ENCODE data around the gene ULK1. TPM values are rescaled to one million over a fixed set of nuclear protein-coding genes. Genes with fewer than 3 reads are reported as not detected.

The ULK1 gene
- total RNA-seq, 1 donor from 2014 or later = 5.7 TPM

DNA sequence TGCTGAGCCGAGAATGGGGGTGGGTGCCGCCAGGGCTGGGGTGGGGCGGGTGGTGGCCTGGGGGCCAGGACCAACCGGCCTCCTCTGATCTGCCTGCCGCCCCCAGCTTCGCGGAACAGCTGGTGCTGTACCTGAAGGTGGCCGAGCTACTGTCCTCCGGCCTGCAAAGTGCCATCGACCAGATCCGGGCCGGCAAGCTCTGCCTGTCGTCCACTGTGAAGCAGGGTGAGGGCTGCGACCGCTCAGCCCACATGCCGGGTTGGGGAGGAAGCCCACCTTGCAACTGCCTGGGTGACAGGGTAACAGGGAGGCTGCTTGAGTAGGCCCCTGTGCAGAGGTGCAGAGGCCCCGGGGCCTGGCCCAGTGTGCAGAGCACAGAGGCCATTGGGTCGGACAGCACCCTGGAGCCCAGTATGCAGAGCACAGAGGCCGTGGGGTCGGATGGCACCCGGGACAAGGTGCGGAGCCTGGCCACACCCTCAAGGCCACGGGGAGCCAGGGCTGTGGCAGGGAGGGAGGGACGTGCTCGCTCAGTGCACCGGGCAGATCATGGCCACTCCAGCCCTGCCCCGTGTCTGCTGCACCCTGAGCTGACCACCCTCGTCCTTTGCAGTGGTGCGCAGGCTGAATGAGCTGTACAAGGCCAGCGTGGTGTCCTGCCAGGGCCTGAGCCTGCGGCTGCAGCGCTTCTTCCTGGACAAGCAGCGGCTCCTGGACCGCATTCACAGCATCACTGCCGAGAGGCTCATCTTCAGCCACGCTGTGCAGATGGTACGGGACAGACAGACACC, 25.1 kb downstream of the ULK1 start:
- Histone ChIP-seq H3K36me3 (ENCODE audit: control insufficient read depth in 3 of 3, insufficient read depth in 3 of 3, low read length in 3 of 3) (peaks cover 45 to 57% (median 51%) of the 10 kb centered on the region in 3 donors), H3K4me1 (ENCODE audit: control insufficient read depth in 3 of 3, insufficient read depth in 3 of 3, low read length in 3 of 3) (peaks cover 0 to 4% (median under 1%) of the 10 kb centered on the region in 3 donors), H3K9me3 (ENCODE audit: control insufficient read depth in 3 of 3, low read length in 3 of 3) (no peaks in the 10 kb centered on the region), H3K9ac (ENCODE audit: low read depth in 1 of 3, low read length in 3 of 3) (no peak overlapping the region), H3K27ac (ENCODE audit: low read depth, low read length) (no peak overlapping the region), H3K27me3 (ENCODE audit: control insufficient read depth in 3 of 3, insufficient read depth in 3 of 3, low read length in 3 of 3) (no peaks in the 10 kb centered on the region), H3K4me3 (ENCODE audit: low read length in 3 of 3) (no peak overlapping the region)

DNA sequence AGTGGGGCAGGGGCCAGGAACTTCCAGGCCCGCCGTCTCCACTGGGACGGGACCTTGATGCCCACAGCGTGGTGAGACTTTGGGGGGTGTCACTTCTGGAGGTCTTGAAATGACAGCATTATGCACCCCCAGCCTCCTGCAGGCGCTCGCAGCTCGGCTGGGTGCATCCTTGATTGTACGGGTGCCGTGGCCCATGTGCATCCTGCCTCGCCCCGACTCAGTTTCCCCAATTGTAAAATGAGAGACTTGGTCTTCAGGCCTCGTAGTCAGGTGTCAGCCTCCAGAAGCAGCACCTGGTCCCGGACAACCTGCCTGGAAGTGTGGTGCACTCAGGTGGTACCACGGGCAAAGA, 25.7 kb downstream of the ULK1 start:
- Histone ChIP-seq H3K36me3 (ENCODE audit: control insufficient read depth in 3 of 3, insufficient read depth in 3 of 3, low read length in 3 of 3) (peaks cover 40 to 51% (median 47%) of the 10 kb centered on the region in 3 donors), H3K9ac (ENCODE audit: low read depth in 1 of 3, low read length in 3 of 3) (no peak overlapping the region), H3K9me3 (ENCODE audit: control insufficient read depth in 3 of 3, low read length in 3 of 3) (no peaks in the 10 kb centered on the region), H3K27ac (ENCODE audit: low read depth, low read length) (no peak overlapping the region), H3K4me3 (ENCODE audit: low read length in 3 of 3) (no peak overlapping the region), H3K4me1 (ENCODE audit: control insufficient read depth in 3 of 3, insufficient read depth in 3 of 3, low read length in 3 of 3) (peaks cover 0 to 7% (median 4%) of the 10 kb centered on the region in 3 donors), H3K27me3 (ENCODE audit: control insufficient read depth in 3 of 3, insufficient read depth in 3 of 3, low read length in 3 of 3) (no peaks in the 10 kb centered on the region)

DNA sequence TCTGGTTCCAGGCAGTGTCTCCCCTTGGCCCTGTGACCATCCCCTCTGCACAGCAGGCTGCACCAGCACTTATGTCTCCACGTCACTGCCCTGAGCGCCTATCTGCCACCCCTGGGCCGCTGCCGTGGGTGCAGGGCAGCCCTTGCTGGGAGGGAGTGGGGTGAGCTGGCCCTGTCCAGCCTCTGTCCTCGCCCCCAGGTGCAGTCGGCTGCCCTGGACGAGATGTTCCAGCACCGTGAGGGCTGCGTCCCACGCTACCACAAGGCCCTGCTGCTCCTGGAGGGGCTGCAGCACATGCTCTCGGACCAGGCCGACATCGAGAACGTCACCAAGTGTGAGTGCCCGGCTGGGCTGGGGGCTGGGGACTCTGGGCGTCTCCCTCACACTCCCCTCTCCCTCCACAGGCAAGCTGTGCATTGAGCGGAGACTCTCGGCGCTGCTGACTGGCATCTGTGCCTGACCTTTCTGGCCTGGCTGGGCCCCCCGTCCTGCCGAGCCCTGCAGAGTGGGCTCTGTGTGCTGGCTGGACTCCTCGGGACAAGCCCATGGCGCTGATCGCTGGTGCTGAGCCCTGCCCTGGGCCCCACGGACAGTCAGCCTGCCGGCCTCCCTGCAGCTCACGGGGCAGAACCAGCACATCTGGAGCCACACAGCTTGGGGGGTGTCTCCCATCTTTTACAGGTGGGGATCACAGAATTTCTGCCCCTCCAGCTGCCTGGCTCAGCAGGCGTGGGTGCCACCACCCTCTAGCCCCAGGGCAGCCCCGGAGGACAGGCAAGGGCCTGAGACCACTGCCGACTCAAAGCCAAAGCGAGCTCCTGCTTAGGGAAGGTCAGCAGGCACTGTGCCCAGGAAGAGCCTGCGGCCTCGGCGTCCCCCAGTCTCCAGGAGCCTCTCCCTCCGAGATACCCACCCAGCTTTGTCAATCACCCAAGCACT, 26.7 kb downstream of the ULK1 start:
- Histone ChIP-seq H3K9ac (ENCODE audit: low read depth in 1 of 3, low read length in 3 of 3) (no peak overlapping the region), H3K4me3 (ENCODE audit: low read length in 3 of 3) (no peak overlapping the region), H3K9me3 (ENCODE audit: control insufficient read depth in 3 of 3, low read length in 3 of 3) (no peaks in the 10 kb centered on the region), H3K27me3 (ENCODE audit: control insufficient read depth in 3 of 3, insufficient read depth in 3 of 3, low read length in 3 of 3) (no peaks in the 10 kb centered on the region), H3K27ac (ENCODE audit: low read depth, low read length) (no peak overlapping the region), H3K4me1 (ENCODE audit: control insufficient read depth in 3 of 3, insufficient read depth in 3 of 3, low read length in 3 of 3) (peaks cover 0 to 7% (median 4%) of the 10 kb centered on the region in 3 donors), H3K36me3 (ENCODE audit: control insufficient read depth in 3 of 3, insufficient read depth in 3 of 3, low read length in 3 of 3) (peaks cover 29 to 41% (median 38%) of the 10 kb centered on the region in 3 donors)

DNA sequence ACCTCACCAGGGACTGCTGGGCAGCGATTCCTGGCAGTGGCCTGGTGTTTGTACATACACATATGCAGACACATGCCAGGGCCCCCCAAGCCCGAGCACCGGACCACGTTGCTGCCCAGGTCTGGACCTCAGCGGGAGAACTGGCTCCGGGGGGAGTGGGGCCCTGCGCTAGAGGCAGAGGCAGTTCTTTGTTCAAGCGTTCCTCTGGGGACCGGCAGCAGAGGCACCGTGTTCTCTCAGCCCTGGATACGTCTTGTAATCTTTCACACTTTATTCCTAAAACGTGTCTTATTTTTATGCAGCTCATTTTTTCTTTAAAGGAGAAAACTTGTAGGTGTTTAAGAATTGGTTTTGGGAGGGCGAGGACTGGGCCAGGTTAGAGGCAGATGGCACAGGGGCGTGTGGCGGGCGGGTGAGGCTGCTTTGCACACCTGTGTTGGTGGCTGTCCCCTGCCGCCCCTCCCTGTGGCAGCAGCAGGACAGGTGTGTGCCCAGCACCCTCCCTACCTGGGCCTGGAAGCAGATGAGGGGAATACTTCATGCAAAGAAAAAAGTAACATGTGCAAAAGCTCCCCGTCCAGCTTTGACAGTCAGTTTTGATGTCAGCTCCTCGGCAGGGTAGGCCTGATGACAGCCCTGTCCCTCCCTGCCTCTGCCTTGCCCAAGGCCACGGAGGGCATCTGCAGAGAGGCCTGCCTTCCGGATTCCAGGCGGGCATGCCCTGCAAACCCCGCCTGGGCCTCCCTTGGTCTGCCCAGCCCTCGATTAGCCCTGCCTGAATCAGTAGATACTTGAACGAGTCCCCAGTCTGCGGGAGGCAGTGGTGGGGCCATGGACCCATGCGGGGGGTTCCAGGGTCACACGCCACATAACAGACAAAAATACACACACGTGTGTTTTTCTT, 27.7 kb downstream of the ULK1 start:
- peaks cover 25 to 34% (median 33%) of the 10 kb centered on the region in 3 donors for H3K36me3 ChIP-seq (ENCODE audit: control insufficient read depth in 3 of 3, insufficient read depth in 3 of 3, low read length in 3 of 3)
- no peak overlapping the region for H3K27ac ChIP-seq (ENCODE audit: low read depth, low read length)
- H3K4me3 ChIP-seq (ENCODE audit: low read length in 3 of 3) = no peak overlapping the region
- no peak overlapping the region for H3K9ac ChIP-seq (ENCODE audit: low read depth in 1 of 3, low read length in 3 of 3)
- H3K4me1 ChIP-seq (ENCODE audit: control insufficient read depth in 3 of 3, insufficient read depth in 3 of 3, low read length in 3 of 3) = peaks cover 0 to 7% (median 4%) of the 10 kb centered on the region in 3 donors
- no peaks in the 10 kb centered on the region for H3K27me3 ChIP-seq (ENCODE audit: control insufficient read depth in 3 of 3, insufficient read depth in 3 of 3, low read length in 3 of 3)
- H3K9me3 ChIP-seq (ENCODE audit: control insufficient read depth in 3 of 3, low read length in 3 of 3) = no peaks in the 10 kb centered on the region

DNA sequence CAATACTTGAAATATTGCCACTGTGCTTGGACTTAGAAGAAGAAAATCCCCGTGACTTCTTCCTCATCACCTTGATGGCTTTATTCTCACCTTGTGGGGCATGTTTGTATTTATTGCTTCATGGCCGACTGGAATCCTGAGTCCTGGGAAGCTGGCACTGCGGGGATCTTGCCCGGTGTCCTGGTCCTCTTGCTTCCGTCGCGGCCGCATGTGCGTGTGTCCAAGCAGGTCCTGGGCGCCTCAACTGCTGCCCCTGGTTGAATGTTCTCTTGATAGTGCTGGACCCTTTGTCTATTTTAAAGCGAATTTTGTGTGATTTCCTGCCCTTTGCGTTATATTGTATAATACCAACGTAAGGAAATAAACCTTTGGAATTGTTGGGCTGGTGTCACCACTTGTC, 28.4 kb downstream of the ULK1 start:
- Histone ChIP-seq H3K27ac (ENCODE audit: low read depth, low read length) (no peak overlapping the region), H3K27me3 (ENCODE audit: control insufficient read depth in 3 of 3, insufficient read depth in 3 of 3, low read length in 3 of 3) (no peaks in the 10 kb centered on the region), H3K4me3 (ENCODE audit: low read length in 3 of 3) (no peak overlapping the region), H3K36me3 (ENCODE audit: control insufficient read depth in 3 of 3, insufficient read depth in 3 of 3, low read length in 3 of 3) (peaks cover 25 to 31% (median 30%) of the 10 kb centered on the region in 3 donors), H3K9ac (ENCODE audit: low read depth in 1 of 3, low read length in 3 of 3) (no peak overlapping the region), H3K4me1 (ENCODE audit: control insufficient read depth in 3 of 3, insufficient read depth in 3 of 3, low read length in 3 of 3) (peaks cover 0 to 7% (median 4%) of the 10 kb centered on the region in 3 donors), H3K9me3 (ENCODE audit: control insufficient read depth in 3 of 3, low read length in 3 of 3) (no peaks in the 10 kb centered on the region)

DNA sequence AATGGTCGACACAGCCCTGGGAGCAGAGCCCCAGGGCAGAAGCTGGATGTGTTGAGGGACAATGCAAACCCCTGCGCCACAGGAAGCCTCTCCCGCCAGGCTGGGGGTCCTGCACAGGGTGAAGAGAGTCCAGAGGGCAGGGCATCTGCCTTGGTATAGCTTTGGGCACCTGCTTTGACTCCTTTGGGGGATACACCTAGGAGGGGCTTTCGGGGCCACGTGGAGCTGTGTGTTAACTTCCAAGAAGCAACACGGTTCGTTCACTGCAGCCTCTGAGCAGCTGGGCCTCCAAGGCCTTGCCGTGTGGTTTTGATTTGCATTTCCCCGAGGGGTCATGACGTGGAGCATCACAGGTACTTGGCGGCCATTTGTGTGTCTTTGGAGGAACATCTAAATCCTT, 28.8 kb downstream of the ULK1 start:
- peaks cover 25 to 30% (median 29%) of the 10 kb centered on the region in 3 donors for H3K36me3 ChIP-seq (ENCODE audit: control insufficient read depth in 3 of 3, insufficient read depth in 3 of 3, low read length in 3 of 3)
- H3K4me3 ChIP-seq (ENCODE audit: low read length in 3 of 3) = no peak overlapping the region
- H3K9ac ChIP-seq (ENCODE audit: low read depth in 1 of 3, low read length in 3 of 3) = no peak overlapping the region
- H3K9me3 ChIP-seq (ENCODE audit: control insufficient read depth in 3 of 3, low read length in 3 of 3) = no peaks in the 10 kb centered on the region
- peaks cover 0 to 7% (median 4%) of the 10 kb centered on the region in 3 donors for H3K4me1 ChIP-seq (ENCODE audit: control insufficient read depth in 3 of 3, insufficient read depth in 3 of 3, low read length in 3 of 3)
- H3K27ac ChIP-seq (ENCODE audit: low read depth, low read length) = no peak overlapping the region
- H3K27me3 ChIP-seq (ENCODE audit: control insufficient read depth in 3 of 3, insufficient read depth in 3 of 3, low read length in 3 of 3) = no peaks in the 10 kb centered on the region

DNA sequence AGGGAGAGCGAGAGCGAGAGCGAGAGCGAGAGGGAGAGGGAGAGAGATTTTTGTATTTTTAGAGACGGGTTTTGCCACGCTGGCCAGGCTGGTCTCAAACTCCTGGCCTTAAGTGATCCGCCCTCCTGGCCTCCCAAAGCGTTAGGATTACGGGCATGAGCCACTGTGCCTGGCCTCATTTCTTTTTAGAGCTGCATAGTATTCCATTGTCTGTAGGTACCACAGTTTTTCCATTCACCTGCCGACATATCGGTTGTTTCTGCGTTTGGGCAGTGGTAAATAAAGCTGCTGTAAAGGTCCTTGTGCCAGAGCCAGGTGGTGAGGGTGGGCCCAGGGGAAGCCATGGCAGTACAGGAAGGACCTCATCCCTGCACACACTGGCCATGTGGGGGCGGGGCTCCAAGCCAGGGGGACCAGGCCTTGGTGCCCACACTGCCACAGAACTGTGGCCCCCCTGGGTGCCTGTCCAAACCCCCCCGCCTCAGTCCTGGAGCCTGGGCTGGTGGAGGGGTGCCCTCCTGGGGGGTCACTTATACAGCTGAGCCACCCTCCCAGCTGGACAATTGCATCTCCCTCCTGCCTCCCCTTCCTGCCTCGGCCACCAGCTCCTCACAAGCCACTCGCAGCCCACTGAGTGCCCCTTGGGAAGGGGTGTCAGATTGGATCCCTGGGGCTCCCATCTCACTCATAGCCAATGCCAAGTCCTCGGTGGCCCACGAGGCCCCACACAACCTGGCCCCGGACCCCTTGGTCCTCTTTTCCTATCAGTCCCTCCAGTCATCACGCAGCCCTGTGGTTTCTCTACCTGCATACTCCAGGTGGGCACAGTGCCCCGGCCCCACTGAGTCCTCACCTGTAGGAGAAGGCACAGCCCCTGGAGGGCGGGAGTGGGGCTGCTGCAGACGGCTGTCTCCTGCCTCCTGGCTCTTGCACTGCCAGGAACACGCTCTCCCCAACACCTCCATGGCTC, 33.0 kb downstream of the ULK1 start:
- H3K9me3 ChIP-seq (ENCODE audit: control insufficient read depth in 3 of 3, low read length in 3 of 3) = no peaks in the 10 kb centered on the region
- H3K9ac ChIP-seq (ENCODE audit: low read depth in 1 of 3, low read length in 3 of 3) = no peak overlapping the region
- peaks cover 11 to 14% (median 14%) of the 10 kb centered on the region in 3 donors for H3K4me1 ChIP-seq (ENCODE audit: control insufficient read depth in 3 of 3, insufficient read depth in 3 of 3, low read length in 3 of 3)
- H3K27ac ChIP-seq (ENCODE audit: low read depth, low read length) = no peak overlapping the region
- peaks cover 4 to 10% (median 9%) of the 10 kb centered on the region in 3 donors for H3K36me3 ChIP-seq (ENCODE audit: control insufficient read depth in 3 of 3, insufficient read depth in 3 of 3, low read length in 3 of 3)
- no peaks in the 10 kb centered on the region for H3K27me3 ChIP-seq (ENCODE audit: control insufficient read depth in 3 of 3, insufficient read depth in 3 of 3, low read length in 3 of 3)
- H3K4me3 ChIP-seq (ENCODE audit: low read length in 3 of 3) = no peak overlapping the region

DNA sequence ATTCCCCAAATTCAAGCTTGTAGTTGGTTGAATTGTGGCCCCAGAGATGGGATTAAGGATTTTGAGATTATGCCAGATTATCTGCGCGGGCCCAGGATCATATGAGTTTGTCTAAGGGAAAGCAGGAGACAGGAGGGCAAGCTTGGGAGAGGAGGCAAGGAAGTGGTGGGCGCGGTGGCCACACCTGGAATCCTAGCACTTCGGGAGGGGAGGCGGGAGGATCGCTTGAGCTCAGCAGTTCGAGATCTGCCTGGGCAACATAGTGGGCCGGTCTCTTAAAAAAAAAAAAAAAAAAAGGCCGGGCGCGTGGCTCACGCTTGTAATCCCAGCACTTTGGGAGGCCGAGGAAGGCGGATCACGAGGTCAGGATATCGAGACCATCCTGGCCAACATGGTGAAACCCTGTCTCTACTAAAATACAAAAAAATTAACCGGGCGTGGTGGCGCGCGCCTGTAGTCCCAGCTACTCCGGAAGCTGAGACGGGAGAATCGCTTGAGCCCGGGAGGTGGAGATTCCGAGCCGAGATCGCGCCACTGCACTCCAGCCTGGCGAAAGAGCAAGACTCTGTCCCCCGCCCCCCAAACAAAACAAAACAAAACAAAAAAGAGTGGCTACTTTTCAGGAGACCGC, 33.8 kb downstream of the ULK1 start:
- H3K4me3 ChIP-seq (ENCODE audit: low read length in 3 of 3) = peak overlapping the region; percentile 48 to 76 (median 75)
- peaks cover 11 to 14% (median 14%) of the 10 kb centered on the region in 3 donors for H3K4me1 ChIP-seq (ENCODE audit: control insufficient read depth in 3 of 3, insufficient read depth in 3 of 3, low read length in 3 of 3)
- no peaks in the 10 kb centered on the region for H3K9me3 ChIP-seq (ENCODE audit: control insufficient read depth in 3 of 3, low read length in 3 of 3)
- H3K9ac ChIP-seq (ENCODE audit: low read depth in 1 of 3, low read length in 3 of 3) = peak overlapping the region; percentile 67 to 82 (median 68)
- peak overlapping the region; percentile 47 for H3K27ac ChIP-seq (ENCODE audit: low read depth, low read length)
- H3K27me3 ChIP-seq (ENCODE audit: control insufficient read depth in 3 of 3, insufficient read depth in 3 of 3, low read length in 3 of 3) = no peaks in the 10 kb centered on the region
- peaks cover 11 to 16% (median 16%) of the 10 kb centered on the region in 3 donors for H3K36me3 ChIP-seq (ENCODE audit: control insufficient read depth in 3 of 3, insufficient read depth in 3 of 3, low read length in 3 of 3)

All from skeletal muscle tissue (tissue), 4 donors.